ENCODE measurements around the gene ALDH3A1.

GRCh38 chr17:19712436-19713004 lies 35.6 kb downstream of the ALDH3A1 start:
- TF ChIP-seq CTCF (IDR thresholded peaks at IDR 0.05) = no peak
- no peak for TF ChIP-seq ZFX (IDR thresholded peaks at IDR 0.05; ENCODE audit: borderline replicate concordance)
